Left lung (tissue), 10 donors: ENCODE results near the gene ASB10. TPM values are rescaled to one million over a fixed set of nuclear protein-coding genes. Genes with fewer than 3 reads are reported as not detected.

ENCODE experiments used
- ATAC-seq: fragments of 200-7000 bp; cut with Tn5 transposase; one replicate; pipeline ENCODE4 v1.9.1; 2020; ENCODE audit warnings: moderate library complexity
- DNase-seq, 4 donors: peaks; one replicate each; pipeline ENCODE4 v3.0.0-alpha.2; 2013 to 2020
- H3K27ac ChIP-seq, 2 donors: fragments of 200-600 bp; sonication (generic) in 1 of 2; one replicate each; pipeline versions ENCODE4 v1.5.0 to v1.8.0; 2020 to 2021
- H3K27me3 ChIP-seq, 2 donors: fragments of 200-600 bp; sonication (generic) in 1 of 2; one replicate each; pipeline versions ENCODE4 v1.5.0 to v1.8.0; 2020 to 2021
- H3K36me3 ChIP-seq, 2 donors: fragments of 200-600 bp; sonication (generic) in 1 of 2; one replicate each; pipeline versions ENCODE4 v1.5.0 to v1.8.0; 2020 to 2021
- H3K4me1 ChIP-seq, 2 donors: fragments of 200-600 bp; one replicate each; pipeline ENCODE4 v1.8.0; 2021
- H3K4me3 ChIP-seq, 2 donors: fragments of 200-600 bp; sonication (generic) in 1 of 2; one replicate each; pipeline versions ENCODE4 v1.5.0 to v1.8.0; 2020 to 2021; ENCODE audit warnings: mild to moderate bottlenecking in 1 of 2
- H3K9me3 ChIP-seq, 2 donors: fragments of 200-600 bp; sonication (generic) in 1 of 2; one replicate each; pipeline versions ENCODE4 v1.5.0 to v1.8.0; 2020 to 2021
- intact Hi-C, 2 donors: fragments of 100-400 bp; cut with DNase I; formaldehyde crosslinking; loops; one replicate each; pipeline versions ENCODE4 v1.11.2 to v1.14.2; 2022
- polyA plus RNA-seq, 6 donors: library from polyadenylated mRNA; unstranded; fragments of 120-200 nt; gene quantifications; one replicate each; pipeline ENCODE4 v1.2.1, GENCODE V29; 2013; ENCODE audit not compliant: insufficient read length in 6 of 6
- total RNA-seq, 2 donors: library from RNA; stranded (reverse); fragmentation: NEBNext Ultra II Directional; extraction: Animal tissue kit (Norgen Biotek cat#: 25700); gene quantifications; one replicate each; pipeline ENCODE4 v1.2.1, GENCODE V29; 2021
- TF ChIP-seq, protein P1 (sequence below), 2 donors: fragments of 200-600 bp; sonication (generic) in 1 of 2; IDR thresholded peaks; one replicate each; pipeline versions ENCODE4 v1.5.0 to v1.8.0; 2021; ENCODE audit warnings: antibody characterized with exemption in 2 of 2
- donor health status: DM: no; HTN: yes; CAD: no.
- donor health status: DM: no; HTN: no; CAD: no.

ASB10 gene
- total and polyA plus RNA-seq, 8 donors = not detected

DNA sequence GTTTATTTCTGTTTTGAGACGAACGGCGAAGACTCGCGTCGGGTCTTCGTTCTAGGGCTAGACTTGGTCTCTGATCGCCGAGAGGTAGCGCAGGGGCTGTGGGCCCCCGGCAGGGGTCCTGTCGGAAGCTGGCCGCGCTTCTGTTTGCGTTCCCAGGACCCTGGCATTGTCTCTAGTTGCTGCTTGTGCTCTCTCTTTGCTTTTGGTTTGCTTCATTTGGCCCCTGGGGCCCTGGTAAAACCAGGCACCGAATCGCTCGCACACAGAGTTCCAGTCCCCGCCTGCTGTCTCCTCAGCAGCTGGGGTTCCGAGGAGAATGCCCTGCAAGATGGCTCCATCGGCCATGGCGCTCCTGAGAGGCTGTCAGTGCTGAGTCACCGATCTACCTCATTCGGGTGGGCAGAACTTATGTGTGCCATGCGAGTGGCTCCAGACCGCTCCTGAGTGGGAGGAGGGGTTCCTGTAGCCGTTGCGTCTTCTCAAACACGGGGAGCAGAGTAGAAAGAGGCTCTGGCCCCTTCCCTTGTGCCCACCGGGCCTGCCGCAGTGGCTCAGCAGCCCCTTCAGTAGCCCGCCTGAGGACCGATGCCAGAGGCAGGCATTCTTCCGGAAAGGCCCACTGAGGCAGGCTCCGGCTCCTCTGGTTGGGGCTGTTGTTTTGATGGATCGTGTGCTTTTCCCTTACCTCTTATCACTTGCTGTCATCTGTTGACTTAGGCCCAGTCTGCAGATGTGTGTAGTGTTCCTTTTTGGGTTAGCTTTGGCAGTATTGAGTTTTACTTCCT is 46.1 kb upstream of the ASB10 start:
- Histone ChIP-seq H3K4me3 (peak overlapping the region; percentile 98), H3K9me3 (no peaks in the 10 kb centered on the region), H3K27me3 (no peaks in the 10 kb centered on the region), H3K4me1 (peaks cover 2 to 26% of the 10 kb centered on the region in 2 donors), H3K27ac (peak overlapping the region; percentile 73 to 89), H3K36me3 (peaks cover 0 to 36% of the 10 kb centered on the region in 2 donors)
- peak in 2 of 4 donors; percentile 67 to 86 for DNase-seq
- peak; percentile 75 for ATAC-seq
- intact Hi-C loops = no loop called here
- TF ChIP-seq, protein P1, sequence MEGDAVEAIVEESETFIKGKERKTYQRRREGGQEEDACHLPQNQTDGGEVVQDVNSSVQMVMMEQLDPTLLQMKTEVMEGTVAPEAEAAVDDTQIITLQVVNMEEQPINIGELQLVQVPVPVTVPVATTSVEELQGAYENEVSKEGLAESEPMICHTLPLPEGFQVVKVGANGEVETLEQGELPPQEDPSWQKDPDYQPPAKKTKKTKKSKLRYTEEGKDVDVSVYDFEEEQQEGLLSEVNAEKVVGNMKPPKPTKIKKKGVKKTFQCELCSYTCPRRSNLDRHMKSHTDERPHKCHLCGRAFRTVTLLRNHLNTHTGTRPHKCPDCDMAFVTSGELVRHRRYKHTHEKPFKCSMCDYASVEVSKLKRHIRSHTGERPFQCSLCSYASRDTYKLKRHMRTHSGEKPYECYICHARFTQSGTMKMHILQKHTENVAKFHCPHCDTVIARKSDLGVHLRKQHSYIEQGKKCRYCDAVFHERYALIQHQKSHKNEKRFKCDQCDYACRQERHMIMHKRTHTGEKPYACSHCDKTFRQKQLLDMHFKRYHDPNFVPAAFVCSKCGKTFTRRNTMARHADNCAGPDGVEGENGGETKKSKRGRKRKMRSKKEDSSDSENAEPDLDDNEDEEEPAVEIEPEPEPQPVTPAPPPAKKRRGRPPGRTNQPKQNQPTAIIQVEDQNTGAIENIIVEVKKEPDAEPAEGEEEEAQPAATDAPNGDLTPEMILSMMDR (IDR thresholded peaks at IDR 0.05) = no peak

DNA sequence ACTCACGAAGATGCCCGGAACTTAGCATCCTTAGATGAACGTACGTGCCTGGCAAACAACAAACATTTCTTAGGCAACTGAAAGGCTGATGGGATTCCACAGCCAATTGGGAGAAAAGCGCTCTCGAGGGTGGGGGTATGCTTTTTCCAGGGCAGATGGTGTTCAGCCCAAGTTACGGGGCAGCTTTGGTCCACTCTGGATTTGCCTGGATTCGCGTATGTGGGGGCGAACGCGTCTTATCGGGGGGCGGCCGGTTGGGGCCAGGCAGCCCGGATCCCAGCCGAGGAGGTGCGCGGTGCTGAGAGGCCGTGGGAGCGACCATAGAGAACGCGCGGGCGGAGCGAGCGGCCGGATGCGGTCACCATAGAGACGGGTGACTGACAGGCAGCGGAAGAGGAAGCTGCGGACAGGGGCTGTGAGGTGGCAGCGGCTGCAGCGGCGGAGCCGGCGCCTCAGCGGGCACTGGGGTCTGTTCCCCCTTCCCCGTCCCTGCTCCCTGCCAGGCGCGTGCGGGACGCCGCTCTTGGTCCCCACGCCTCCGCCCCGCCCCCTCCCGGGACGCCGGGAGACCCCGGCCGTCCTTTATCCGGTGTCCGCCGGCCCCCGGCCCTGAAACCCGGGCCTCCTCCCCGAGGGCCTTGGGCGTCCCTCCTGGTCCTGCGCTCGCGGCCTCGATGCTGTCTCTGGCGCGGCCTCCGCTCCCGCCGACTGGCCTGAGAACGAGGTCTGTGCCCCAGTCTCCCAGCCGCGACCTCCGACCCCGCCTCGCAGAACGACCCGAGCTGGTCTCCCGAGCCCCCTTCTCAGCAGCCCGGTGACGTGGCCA is 45.3 kb upstream of the ASB10 start, which contains the start of gene CHPF2:
Gene CHPF2 (plus strand): TSS at position 393 of the 826 bp plus-strand sequence. CDS start 1,529 bp downstream, outside the sequence.
- ATAC-seq = peak; percentile 97
- peak within 1 kb of the TSS; percentile 98 for H3K4me3 ChIP-seq
- TF ChIP-seq, protein P1 (IDR thresholded peaks at IDR 0.05) = no peak
- peak; percentile 82 to 99 (median 90) for DNase-seq
- H3K4me1 ChIP-seq = peaks cover 2 to 34% of the 10 kb centered on the region in 2 donors
- H3K36me3 ChIP-seq = peaks cover 0 to 28% of the 10 kb centered on the region in 2 donors
- H3K27ac ChIP-seq = peak within 1 kb of the TSS; percentile 73 to 89
- no peaks in the 10 kb centered on the region for H3K9me3 ChIP-seq
- no peaks in the 10 kb centered on the region for H3K27me3 ChIP-seq
- intact Hi-C loops = no loop called here

DNA sequence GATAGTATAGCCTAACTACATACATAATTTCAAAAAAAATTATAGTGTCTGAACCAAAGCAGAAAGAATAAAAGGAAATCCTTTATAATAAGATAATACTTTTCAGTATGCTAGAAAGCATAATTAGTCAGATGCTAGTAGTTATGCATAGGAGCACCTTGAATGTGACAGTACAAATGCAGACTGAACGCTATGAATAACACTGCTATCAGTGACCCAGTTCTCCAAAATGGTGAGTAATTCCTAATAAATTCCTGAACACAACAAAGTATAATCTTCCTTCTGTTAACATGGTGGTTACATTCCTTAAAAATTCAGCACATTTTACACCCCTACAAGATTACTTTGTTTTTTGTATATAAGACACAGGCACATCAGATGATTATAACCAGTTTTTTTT is 44.0 kb upstream of the ASB10 start:
- H3K9me3 ChIP-seq = no peaks in the 10 kb centered on the region
- H3K27me3 ChIP-seq = no peaks in the 10 kb centered on the region
- H3K27ac ChIP-seq = no peak overlapping the region
- ATAC-seq (no peak), DNase-seq (no peak)
- no peak overlapping the region for H3K4me3 ChIP-seq
- TF ChIP-seq, protein P1 (IDR thresholded peaks at IDR 0.05) = no peak
- H3K4me1 ChIP-seq = peaks cover 4 to 38% of the 10 kb centered on the region in 2 donors
- H3K36me3 ChIP-seq = peaks cover 0 to 15% of the 10 kb centered on the region in 2 donors
- intact Hi-C loops = no loop called here

DNA sequence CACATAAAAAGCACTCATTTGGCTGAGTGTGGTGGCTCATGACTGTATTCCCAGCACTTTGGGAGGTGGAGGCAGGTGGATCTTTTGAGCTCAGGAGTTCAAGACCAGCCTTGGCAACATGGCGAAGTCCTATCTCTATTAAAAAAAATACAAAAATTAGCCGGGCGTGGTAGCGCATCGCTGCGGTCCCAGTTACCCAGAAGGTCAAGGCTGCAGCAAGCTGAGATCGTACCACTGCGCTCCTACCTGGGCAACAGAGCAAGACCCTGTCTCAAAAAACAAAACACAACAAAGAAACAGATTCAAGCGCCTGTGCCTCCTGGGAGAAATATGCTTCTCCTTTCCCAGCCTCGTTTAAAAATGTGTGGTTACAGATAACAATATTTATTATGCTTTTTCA is 42.2 kb upstream of the ASB10 start:
- intact Hi-C loops = no loop called here
- H3K27ac ChIP-seq = no peak overlapping the region
- no peak overlapping the region for H3K4me3 ChIP-seq
- ATAC-seq = no peak
- H3K36me3 ChIP-seq = peaks cover 0 to 8% of the 10 kb centered on the region in 2 donors
- TF ChIP-seq, protein P1 (IDR thresholded peaks at IDR 0.05) = no peak
- no peaks in the 10 kb centered on the region for H3K27me3 ChIP-seq
- DNase-seq = peak in 2 of 4 donors; percentile 18 to 20
- H3K9me3 ChIP-seq = no peaks in the 10 kb centered on the region
- peaks cover 12 to 51% of the 10 kb centered on the region in 2 donors for H3K4me1 ChIP-seq
